K562 treated with DMSO at 1 percent for 48 hours (cell line): ENCODE measurements around the gene RANGRF. TPM values are rescaled to one million over a fixed set of nuclear protein-coding genes. Genes with fewer than 3 reads are reported as not detected.

Experiments
- total RNA-seq: library from RNA; unstranded; fragments of 300-600 nt; gene quantifications from 2 replicates; pipeline ENCODE4 v1.2.3, GENCODE V29; 2022; ENCODE audit warnings: low replicate concordance; ENCODE audit errors: extremely low read depth

The RANGRF gene, protein sequence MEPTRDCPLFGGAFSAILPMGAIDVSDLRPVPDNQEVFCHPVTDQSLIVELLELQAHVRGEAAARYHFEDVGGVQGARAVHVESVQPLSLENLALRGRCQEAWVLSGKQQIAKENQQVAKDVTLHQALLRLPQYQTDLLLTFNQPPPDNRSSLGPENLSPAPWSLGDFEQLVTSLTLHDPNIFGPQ
- total RNA-seq = not detected in 2 replicates

DNA sequence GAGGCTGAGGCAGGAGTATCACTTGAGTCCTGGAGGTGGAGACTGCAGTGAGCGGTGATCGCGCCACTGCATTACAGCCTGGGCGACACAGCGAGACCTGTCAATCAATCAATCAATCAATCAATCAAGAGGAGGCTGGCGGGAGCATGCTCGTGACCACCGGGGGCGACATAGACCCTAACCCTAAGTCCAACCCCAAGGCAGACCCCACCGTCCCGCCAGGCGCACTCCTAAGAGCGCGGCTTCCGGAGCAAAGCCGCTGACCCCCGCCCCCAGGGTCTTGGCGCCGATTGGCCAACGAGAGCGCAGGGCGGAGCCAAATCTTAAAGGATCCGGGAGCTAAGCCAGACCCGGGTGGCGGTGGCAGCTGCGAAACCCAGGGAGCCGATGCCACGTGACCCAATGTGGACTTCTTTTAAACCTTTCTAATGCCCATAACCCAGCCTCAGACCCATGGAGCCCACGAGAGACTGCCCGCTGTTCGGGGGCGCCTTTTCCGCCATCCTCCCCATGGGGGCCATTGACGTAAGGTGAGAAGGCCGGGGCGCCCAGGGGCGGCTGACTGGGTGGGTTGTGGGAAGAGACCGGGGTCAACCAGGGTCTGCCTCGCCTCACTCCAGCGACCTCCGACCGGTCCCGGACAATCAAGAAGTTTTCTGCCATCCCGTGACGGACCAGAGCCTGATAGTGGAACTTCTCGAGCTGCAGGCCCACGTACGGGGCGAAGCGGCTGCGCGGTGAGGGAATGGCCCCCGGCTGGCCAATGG, at the start of gene RANGRF:
RANGRF (plus strand) TSS at position 335 of the 767 bp plus-strand sequence; CDS start at position 454, 119 bp downstream.

DNA sequence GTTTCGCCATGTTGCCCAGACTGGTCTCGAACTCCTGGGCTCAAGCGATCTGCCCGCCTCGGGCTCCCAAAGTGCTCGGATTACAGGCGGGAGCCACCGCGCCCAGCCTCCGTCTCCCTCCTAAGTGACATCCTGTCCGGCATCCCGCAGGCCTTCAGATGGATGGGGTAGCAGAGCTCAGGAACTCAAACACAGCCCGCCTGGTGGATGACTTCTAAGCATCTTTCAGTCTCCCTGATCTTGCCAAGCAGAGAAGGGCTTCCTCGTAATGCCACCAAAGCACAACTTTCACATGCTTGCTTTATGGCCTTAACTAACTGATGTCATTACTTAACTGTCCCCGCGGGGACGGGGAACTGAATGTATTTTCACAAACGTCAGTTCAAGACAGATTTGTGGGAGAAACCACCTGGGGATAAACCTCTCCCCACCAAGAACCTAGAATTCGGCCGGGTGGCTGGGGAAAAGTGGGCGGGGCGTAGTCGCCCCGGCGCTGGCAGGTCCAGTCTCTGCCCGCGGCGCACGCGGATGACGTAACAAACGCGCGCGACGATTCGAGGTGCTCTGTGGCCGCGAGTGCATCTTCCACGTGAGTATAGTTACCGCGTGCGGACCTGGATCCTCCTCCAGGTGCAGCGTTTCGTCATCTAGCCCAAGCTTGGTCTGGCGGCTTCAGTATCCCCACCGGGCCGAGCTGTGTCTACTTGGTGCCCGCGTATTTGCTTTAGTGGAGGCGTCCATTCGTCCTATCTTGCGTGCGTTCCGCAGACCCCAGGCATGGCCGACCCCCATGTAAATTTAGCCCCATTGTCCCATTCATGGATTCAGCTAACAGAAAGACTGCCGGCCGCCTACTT, 39.5 kb upstream of the RANGRF start, which contains the start of gene PFAS:
PFAS (plus strand) TSS at position 539 of the 857 bp plus-strand sequence. CDS start 4,649 bp downstream, outside the sequence.

DNA sequence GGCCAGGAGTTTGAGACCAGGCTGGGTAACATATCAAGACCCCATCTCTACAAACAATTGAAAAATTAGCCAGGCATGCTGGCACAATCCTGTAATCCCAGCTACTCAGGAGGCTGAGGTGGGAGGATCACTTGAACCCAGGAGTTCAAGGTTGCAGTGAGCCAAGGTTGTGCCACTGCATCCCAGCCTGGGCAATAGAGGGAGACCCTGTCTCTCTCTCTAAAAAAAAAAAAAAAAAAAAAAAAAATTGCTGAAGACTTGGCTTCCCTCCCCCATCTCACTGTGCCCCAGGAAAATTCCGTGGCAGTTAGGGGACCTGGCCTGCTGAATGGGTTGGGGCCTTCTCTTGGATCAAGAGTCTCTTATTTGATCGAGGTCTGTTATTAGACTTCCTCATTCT, 51.1 kb downstream of the RANGRF start, which contains the start of gene ODF4:
ODF4 (plus strand) TSS at position 301 of the 400 bp plus-strand sequence. CDS start 212 bp downstream, outside the sequence.

Other genes with a start within 250 kb of the RANGRF start
- not detected in 2 replicates for gene ALOX15B, start 249.6 kb upstream of the RANGRF start, total RNA-seq
- not detected in 2 replicates for gene ALOX12B, start 201.0 kb upstream of the RANGRF start, total RNA-seq
- not detected in 2 replicates for gene ALOXE3, start 170.2 kb upstream of the RANGRF start, total RNA-seq
- not detected in 2 replicates for gene HES7, start 164.6 kb upstream of the RANGRF start, total RNA-seq
- not detected in 2 replicates for gene PER1, start 136.3 kb upstream of the RANGRF start, total RNA-seq
- not detected in 2 replicates for gene VAMP2, start 125.7 kb upstream of the RANGRF start, total RNA-seq
- gene TMEM107, start 112.3 kb upstream of the RANGRF start, total RNA-seq = not detected in 2 replicates
- not detected in 2 replicates for gene BORCS6, start 98.5 kb upstream of the RANGRF start, total RNA-seq
- gene AURKB, start 78.1 kb upstream of the RANGRF start, total RNA-seq = not detected in 2 replicates
- gene CTC1, start 40.6 kb upstream of the RANGRF start, total RNA-seq = not detected in 2 replicates
- gene PFAS, start 39.4 kb upstream of the RANGRF start, total RNA-seq = not detected in 2 replicates
- gene SLC25A35, start 6.7 kb downstream of the RANGRF start, total RNA-seq = not detected in 2 replicates
- gene ARHGEF15, start 21.6 kb downstream of the RANGRF start, total RNA-seq = not detected in 2 replicates
- not detected in 2 replicates for gene ODF4, start 51.2 kb downstream of the RANGRF start, total RNA-seq
- 1,797 TPM in 1 of 2 replicates, not detected in the other for gene RPL26, start 94.5 kb downstream of the RANGRF start, total RNA-seq
- not detected in 2 replicates for gene RNF222, start 109.2 kb downstream of the RANGRF start, total RNA-seq
- gene NDEL1, start 147.2 kb downstream of the RANGRF start, total RNA-seq = not detected in 2 replicates